Measurements from ENCODE around the gene U2SURP. TPM values are rescaled to one million over a fixed set of nuclear protein-coding genes. Genes with fewer than 3 reads are reported as not detected.

The U2SURP gene
- total RNA-seq, 1 donor from 2014 or later: 41.9 TPM

Other genes starting within 250 kb of the U2SURP start
- 64.1 TPM for gene PCOLCE2, start 112.5 kb upstream of the U2SURP start, total RNA-seq
- gene PAQR9, start 37.9 kb upstream of the U2SURP start, total RNA-seq: 13.7 TPM
- 1.9 TPM for gene CHST2, start 118.2 kb downstream of the U2SURP start, total RNA-seq